ENCODE results near the gene ATAD5.

GRCh38 chr17:30819971-30820705 is 11.6 kb upstream of the ATAD5 start:
- TF ChIP-seq POLR2AphosphoS5 (IDR thresholded peaks at IDR 0.05; ENCODE audit: borderline replicate concordance, low read depth, low read length): no peak
- no peak for TF ChIP-seq EZH2 (IDR thresholded peaks at IDR 0.05)
